Testis (tissue), 2 donors: ENCODE results near the gene IL4I1.

ENCODE experiments used
- POLR2A ChIP-seq: fragments of 450-650 bp; IDR thresholded peaks from one replicate; pipeline ENCODE4 v1.6.1; 2017; ENCODE audit warnings: antibody characterized with exemption, mild to moderate bottlenecking, moderate library complexity
- TF ChIP-seq, protein P1 (sequence below), 3 experiments: fragments of 450-650 bp in 2 of 3; fragments of 200-600 bp in 1 of 3; sonication (generic) in 1 of 3; IDR thresholded peaks; one replicate each; pipeline ENCODE4 v1.5.1; 2016 to 2019; ENCODE audit warnings: antibody characterized with exemption in 3 of 3, mild to moderate bottlenecking in 2 of 3, moderate library complexity in 1 of 3

DNA sequence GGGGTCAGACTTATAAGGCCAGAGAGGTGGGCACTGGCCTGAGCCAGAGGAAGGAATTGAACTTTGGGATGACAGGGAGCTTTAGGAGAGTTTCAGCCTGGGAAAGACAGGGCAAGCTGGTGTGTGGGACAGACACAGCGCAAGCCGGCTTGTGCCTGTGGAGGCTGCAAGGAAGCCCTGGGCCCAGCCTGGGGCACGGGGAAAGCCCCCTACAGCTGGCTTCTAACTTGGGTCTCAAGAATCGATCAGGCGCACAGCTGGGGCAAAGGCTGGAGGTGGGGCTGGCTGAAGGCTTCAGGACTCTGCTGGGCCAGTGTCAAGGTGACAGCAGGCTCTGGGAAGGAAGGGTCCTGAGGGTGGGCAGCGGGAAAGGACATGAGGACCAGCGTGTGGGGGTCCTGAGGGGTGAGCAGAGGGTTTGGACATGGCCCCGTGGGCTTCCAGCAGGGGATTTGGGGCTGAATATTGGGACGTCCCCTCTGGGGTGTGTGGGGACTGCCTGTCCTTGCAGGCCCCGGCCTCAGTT, 42.8 kb downstream of the IL4I1 start:
- TF ChIP-seq, protein P1, sequence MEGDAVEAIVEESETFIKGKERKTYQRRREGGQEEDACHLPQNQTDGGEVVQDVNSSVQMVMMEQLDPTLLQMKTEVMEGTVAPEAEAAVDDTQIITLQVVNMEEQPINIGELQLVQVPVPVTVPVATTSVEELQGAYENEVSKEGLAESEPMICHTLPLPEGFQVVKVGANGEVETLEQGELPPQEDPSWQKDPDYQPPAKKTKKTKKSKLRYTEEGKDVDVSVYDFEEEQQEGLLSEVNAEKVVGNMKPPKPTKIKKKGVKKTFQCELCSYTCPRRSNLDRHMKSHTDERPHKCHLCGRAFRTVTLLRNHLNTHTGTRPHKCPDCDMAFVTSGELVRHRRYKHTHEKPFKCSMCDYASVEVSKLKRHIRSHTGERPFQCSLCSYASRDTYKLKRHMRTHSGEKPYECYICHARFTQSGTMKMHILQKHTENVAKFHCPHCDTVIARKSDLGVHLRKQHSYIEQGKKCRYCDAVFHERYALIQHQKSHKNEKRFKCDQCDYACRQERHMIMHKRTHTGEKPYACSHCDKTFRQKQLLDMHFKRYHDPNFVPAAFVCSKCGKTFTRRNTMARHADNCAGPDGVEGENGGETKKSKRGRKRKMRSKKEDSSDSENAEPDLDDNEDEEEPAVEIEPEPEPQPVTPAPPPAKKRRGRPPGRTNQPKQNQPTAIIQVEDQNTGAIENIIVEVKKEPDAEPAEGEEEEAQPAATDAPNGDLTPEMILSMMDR (IDR thresholded peaks at IDR 0.05) = no peak
- no peak for TF ChIP-seq POLR2A
